CD4-positive, alpha-beta T cell treated with Interferon gamma for 1 hour (primary cell): ENCODE results near the gene AFF2.

Experiments
- DNase-seq: peaks from one replicate; pipeline ENCODE4 v3.0.0-alpha.2; 2020

AFF2 gene

GRCh38 chrX:148537556-148538182 lies 37.3 kb downstream of the AFF2 start:
- no peak for DNase-seq

- DNase-seq: no peak
Observed at GRCh38 chrX:148538582-148538981, 38.2 kb downstream of the AFF2 start.

- DNase-seq: no peak
Observed at GRCh38 chrX:148540114-148540513, 39.7 kb downstream of the AFF2 start.

DNA sequence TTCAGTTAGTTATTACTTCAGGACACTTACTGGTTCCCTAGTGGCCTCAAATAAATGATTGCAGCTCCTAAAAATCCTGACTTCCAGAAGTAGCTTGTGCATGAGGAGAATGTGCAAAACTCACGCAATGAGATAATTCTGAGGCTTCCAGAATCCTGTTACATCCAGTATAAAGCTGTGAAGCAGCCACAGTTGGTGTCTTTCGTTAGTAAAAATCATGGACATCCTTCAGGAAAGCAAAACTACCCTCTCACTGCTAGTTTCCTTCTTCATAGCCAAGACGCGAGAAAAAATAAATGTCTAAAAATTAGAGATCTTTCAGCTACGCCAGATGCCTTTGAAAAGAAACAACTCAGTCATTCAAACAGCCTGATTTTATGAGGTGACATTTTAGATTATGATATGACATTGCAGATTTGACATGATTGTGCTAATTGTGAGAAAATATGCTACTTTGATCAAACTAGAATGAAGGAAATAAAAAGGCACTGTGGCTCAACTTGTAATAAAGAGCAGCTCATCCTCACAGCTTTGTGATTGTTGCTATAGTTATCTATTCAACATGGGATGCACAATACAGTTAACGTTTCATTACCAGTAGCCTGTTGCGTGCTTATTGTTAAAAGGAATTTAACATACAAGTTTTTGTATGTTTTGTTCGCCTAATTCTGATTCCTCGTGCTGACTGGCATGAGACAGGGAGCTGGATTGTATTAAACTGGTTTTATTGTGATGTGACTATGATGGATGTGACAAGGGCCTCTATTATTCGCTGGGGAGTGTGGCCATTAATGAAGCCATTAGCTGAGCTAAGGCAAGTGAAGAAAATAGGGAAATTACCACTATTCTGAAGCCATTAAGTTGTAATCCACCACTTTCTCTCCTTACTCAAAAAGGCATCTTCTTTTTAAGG lies 40.5 kb downstream of the AFF2 start:
- DNase-seq: no peak

- DNase-seq: no peak
Observed at GRCh38 chrX:148541584-148541940, 41.1 kb downstream of the AFF2 start.

DNA sequence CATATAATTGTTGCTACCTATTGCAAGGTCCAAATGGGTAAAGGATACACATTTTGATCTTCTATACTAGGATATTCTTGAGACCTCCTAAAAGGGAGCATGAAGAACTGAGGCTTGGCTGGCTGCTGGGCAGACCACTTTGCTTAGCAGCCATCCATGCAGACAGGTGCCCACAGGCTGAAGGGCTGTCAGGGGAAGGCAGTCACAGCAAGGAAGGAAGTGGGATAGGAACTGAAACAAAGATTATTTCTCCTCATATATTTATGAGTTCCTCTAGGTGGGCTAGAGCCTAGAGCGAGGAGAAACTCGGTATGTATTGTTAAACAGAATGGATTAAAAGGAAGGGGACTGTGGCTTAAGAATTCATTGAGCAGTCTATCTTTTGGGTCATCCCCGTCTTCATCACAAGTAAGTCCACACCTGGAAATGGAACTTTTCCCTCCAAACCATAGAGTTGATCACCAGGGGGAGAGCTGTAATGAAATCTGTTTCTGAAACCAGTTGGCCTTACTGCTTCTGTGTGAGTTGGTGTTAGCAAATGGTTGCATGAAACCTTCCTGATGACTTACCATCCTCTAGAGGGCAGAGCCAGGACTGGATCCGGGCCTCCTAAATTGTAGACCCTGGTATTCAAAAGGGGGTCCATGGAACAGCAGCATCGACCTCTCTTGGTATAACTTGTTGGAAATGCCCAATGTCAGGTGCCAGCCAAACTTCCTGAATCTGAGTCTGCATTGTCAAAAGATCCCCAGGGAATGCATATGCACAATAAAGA lies 42.3 kb downstream of the AFF2 start:
- no peak for DNase-seq

DNA sequence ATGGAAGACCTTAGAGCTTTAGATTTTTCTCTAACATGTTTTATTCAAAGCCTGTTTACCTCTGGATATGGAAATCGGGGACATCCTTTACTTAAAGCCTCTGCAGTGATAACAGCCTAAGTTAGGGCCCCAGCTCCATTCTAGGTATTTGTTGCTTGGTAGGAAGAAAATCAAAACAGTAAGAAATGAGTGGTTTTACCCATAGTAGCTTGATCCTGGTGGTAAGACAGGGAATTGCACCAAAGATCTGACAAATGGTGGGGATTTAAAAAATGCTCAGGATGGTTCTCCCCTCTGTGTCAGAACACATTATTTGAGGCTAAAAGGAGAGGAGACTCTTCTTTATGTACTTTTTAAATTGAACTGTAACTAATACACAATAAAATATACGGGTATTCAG lies 52.4 kb downstream of the AFF2 start:
- no peak for DNase-seq

GRCh38 chrX:148555101-148555500 lies 54.7 kb downstream of the AFF2 start:
- no peak for DNase-seq

DNA sequence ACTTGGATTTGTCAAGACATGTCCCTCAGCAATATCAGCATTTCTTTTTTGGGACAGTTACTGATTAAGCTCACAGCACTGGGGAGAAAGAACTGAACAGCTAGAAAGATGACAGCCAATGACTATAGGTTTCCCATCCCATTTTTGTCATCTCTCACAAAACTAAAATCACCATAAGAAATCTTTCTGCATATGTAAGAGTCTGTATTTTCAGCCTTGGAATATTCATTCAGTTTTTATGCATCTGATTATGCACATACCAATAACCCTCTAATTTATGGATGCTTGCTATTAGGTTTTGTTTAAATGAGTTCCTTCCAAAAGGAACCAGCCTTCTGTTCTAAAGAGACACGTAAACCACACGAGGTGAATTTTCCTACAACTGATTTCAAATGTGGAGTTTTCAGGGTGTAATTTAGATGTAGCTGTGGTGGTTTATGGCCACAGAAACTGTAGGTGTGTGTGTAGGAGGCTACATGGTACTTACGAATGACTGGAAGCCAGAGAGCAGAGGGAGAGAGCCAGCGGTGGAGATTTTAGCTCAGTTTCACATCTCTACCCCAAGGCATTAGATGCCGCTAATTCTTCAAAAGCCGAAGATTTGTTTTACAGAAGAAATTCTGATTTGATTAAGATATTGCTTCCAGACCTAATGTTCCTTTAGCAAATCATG lies 55.3 kb downstream of the AFF2 start:
- DNase-seq: no peak

- DNase-seq: no peak
Observed at GRCh38 chrX:148556498-148556897, 56.1 kb downstream of the AFF2 start.

DNA sequence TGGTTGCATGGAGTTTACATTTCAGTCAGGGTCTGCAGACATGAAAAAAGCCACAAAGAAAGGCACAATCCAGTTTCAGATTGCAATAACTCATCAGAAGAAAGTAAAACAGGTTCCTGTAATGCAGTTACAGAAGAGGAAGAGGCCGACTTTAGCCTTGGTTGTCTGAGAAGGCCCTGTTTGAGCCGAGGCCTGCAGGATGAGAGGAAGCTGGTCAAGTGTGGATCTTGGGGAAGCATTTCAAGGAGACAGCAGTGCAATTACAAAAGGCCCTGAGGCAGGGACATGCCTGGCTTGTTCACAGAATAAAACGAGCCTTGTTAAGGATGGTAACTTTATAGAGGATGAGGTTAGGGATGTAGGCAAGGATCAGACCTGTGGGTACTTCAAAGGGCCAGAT lies 62.4 kb downstream of the AFF2 start:
- no peak for DNase-seq

- DNase-seq: no peak
Observed at GRCh38 chrX:148567229-148567628, 66.8 kb downstream of the AFF2 start.

DNA sequence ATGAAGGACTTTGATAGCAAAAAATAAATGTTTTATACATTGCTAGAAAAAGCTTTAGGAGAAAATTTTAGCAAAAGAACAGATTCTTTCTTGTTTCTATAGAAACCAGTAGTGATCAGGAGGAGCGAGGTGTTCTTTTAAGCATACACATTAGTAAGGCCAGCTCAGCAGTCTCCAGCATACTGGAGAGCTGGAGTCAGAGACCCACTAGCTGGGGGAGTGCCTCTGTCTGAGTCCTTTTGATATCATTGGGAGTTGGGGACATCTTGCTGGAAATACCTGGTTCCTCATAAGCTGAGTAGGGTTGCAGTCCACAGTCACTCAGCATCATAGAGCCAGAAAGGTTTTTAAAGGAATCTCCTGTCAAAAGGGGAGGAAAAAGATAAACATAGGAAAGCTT lies 67.4 kb downstream of the AFF2 start:
- no peak for DNase-seq

DNA sequence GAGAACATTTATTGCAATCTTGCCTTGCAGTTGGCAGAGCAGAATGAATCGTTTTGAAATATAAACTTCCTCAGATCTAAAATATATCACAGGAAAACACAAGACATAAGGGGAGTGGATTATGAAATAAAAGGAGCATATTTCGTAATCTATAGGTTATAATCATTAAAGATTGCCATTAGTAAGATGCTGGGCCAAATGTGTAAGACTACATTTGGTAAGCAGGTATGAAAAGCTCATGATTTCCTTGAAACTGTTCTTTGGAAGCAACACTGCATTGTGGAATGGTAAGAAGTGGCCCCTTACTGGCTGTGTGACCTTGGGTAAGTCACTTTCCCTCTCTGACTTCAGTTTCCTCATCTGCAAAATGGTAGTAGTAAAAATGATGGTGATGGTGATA lies 68.3 kb downstream of the AFF2 start:
- DNase-seq: no peak

DNA sequence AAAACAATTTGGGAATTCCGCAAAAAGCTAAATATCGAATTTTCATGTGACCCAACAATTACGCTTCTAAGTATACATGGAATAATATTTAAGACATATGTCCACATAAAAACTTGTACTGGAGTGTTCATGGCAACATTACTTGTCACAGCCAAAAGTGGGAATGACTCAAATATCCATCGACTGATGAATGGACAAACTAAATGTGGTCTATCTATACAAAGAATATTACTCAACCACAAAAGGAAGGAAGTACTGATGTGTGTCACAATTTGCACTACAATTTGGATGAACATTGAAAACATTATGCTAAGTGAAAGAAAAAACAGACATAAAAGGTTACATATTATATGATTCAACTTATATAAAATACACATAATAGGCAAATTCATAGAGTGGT lies 71.9 kb downstream of the AFF2 start:
- DNase-seq: no peak

DNA sequence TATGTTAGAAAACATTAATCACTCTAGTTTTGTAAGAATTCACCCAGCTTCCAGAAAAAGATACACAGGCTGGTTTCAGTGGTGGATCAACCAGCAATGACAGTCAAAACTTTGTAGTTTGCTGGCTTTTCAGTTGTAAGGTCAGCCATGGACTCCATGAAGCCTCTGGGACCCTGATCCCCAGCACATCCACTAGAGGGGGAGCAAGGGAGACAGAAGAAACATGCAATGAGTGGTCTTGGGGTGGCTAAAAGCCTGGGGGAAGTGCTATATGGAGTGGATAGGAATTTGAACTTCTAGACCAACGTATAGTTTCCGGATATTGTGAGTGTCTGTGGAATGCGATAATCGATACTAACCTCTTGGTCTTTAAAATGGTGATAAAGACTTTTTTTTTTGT lies 72.7 kb downstream of the AFF2 start:
- no peak for DNase-seq

DNA sequence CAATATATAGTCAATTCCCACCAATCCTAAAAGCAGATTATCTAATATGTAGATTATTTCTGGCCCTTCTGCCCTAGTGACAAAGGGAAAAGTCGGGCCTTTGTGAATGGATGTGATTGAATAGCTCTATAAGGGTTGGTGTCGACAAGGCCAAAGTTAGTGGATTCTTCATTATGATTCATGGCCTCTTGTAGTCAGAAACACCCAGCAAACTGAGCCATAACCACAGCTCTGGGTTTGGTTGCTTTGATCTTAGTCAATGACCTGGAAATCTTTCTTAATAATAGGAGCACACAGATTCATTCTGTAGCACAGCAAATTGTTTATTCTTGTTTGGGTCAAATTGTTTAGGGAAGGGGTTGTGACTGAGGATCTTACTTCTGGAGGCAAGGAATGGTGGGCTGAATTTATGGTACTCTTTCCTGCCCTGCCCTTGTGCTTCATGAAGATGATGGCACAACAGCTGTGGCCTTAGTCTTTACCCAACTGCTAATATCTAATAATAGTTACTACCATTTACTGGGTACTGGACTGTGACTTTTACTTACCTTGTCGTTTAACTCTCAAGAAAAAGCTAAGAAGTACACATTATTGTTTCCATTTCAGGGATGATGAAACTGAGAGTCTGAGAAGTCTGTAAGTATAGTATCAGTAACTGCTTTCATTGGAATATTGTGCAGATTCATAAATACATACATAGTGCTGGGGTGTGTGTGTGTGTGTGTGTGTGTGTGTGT lies 74.0 kb downstream of the AFF2 start:
- DNase-seq: no peak

GRCh38 chrX:148576396-148576795 lies 76.0 kb downstream of the AFF2 start:
- no peak for DNase-seq

DNA sequence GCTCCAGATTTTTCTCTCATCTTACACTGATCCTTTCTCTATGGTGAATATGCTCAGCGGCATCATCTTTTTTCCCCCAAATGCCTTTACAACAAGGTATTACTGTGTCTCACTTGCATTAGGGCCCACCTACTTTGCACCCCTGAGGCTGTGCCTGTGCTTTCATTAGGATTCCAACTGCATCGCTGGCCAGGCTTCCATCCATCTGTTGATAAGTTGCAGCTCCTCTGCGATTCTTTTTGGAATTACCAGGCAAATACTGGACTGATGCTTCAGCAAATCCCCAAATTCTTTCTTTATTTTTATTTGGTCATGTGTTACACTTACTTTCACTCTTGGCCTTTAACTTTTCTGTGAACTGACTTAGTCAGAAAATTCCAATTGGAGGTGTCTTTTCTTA lies 77.3 kb downstream of the AFF2 start:
- DNase-seq: no peak

DNA sequence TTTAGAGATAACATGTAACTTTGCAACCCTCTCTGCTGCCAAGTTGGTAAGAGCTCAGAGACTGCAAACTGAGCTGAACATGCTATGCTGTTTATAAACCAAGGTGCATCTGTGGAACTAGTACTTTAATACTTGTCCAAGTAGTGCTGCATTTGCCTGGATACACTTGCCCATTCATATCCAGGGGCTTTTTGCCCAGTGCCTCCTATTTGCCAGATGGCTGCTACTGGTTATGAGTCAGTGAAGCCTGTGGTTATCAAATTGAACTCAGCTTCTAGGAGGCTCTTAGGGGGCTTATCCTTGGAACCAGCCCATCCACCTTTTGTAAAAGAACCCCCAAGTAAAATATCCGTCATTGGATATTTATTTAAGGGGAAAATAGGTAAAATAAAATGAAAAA lies 79.6 kb downstream of the AFF2 start:
- no peak for DNase-seq

DNA sequence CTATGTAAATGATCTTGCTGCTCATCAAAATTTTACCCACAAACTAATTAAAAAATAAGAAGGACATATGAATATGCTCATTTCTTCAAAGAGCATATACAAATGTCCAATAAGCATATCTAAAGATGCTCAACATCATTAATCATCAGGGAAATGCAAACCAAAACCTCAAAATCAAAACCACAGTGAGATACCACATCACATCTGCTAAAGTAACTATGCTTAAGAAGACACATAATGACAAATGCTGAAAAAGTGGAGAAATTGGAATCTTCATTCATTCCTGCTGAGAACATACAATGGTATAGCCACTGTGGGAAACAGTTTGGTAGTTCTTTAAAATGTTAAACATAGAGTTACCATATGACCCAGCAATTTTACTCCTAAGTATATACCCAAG lies 81.9 kb downstream of the AFF2 start:
- DNase-seq: no peak

GRCh38 chrX:148588649-148589310 lies 88.4 kb downstream of the AFF2 start:
- no peak for DNase-seq
